K562 (cell line): ENCODE measurements around the gene SNRPB. TPM values are rescaled to one million over a fixed set of nuclear protein-coding genes. Genes with fewer than 3 reads are reported as not detected.

ENCODE experiments used
- ATAC-seq: fragments of 200-7000 bp; cut with Tn5 transposase; 3 replicates; pipeline ENCODE4 v1.9.1; 2020; ENCODE audit warnings: moderate library complexity
- BruUV-seq: library from RNA; stranded (reverse); fragments of 400-500 nt; replicated peaks from 2 replicates; lab custom pipeline; 2021; lab: Mats Ljungman, UMichigan
- CTCF ChIA-PET: fragments of 300-600 bp; formaldehyde crosslinking; extraction: SDS; loops from one replicate; lab custom pipeline; 2021; ENCODE audit warnings: low intra/inter-chr PET ratio; lab: Yijun Ruan, JAX
- POLR2A ChIA-PET: fragments of 300-600, 350-650 bp; sonication (Branson Sonifier 250); formaldehyde crosslinking; extraction: SDS; loops from one replicate; lab custom pipeline; 2021; ENCODE audit warnings: antibody characterized with exemption, inconsistent platforms; lab: Yijun Ruan, JAX
- DNase-seq, 4 experiments: peaks; one replicate each; pipeline versions ENCODE4 v3.0.0 to v3.0.0-alpha.2; 2011 to 2018; ENCODE audit warnings: low spot score in 3 of 4, mixed read lengths in 3 of 4; ENCODE audit errors: extremely low read depth in 1 of 4
- FAIRE-seq: peaks from 2 replicates; lab custom pipeline; 2011; peaks lifted over from hg19 to GRCh38; lab: Jason Lieb, UNC
- H2AFZ ChIP-seq: 2 replicates; pipeline ENCODE4 v1.6.0; 2011; ENCODE audit warnings: low read depth, low read length, control low read depth, inconsistent platforms
- H3K27ac ChIP-seq: fragments of 200-600 bp; 3 replicates; pipeline ENCODE4 v1.8.0; 2011; ENCODE audit warnings: low read depth, mild to moderate bottlenecking, control low read depth, inconsistent platforms, low read length, moderate library complexity, mixed read lengths; ENCODE audit errors: extremely low read depth
- H3K27me3 ChIP-seq, 2 experiments: fragments of 300-600 bp in 1 of 2; 2 replicates in 1 of 2; 3 replicates in 1 of 2; pipeline versions ENCODE4 v1.6.0 to v1.8.0; 2011; ENCODE audit warnings: inconsistent platforms in 2 of 2, low read length in 2 of 2, mild to moderate bottlenecking in 1 of 2, mixed read lengths in 1 of 2, moderate library complexity in 1 of 2; ENCODE audit not compliant: control insufficient read depth in 2 of 2, insufficient read depth in 2 of 2
- H3K36me3 ChIP-seq: fragments of 300-600 bp; 3 replicates; pipeline ENCODE4 v1.8.0; 2011; ENCODE audit warnings: mild to moderate bottlenecking, low read length, inconsistent platforms; ENCODE audit not compliant: control insufficient read depth, insufficient read depth
- H3K4me1 ChIP-seq, 2 experiments: fragments of 200-600 bp in 1 of 2; replicated peaks in 1 of 2; 2 replicates in 1 of 2; 3 replicates in 1 of 2; pipeline versions ENCODE4 v1.5.1 to v1.8.0; 2011; ENCODE audit warnings: inconsistent platforms in 2 of 2, low read length in 2 of 2, mild to moderate bottlenecking in 1 of 2, mixed read lengths in 1 of 2, moderate library complexity in 1 of 2; ENCODE audit not compliant: control insufficient read depth in 2 of 2, insufficient read depth in 2 of 2
- H3K4me2 ChIP-seq: 2 replicates; pipeline ENCODE4 v1.6.1; 2011; ENCODE audit warnings: low read length, control low read depth, inconsistent platforms, mixed read lengths; ENCODE audit not compliant: insufficient read depth
- H3K4me3 ChIP-seq: fragments of 200-600 bp; sonication (generic), shearing (Covaris generic); 2 replicates; pipeline ENCODE4 v1.5.1; 2016; ENCODE audit warnings: control low read depth, inconsistent platforms
- H3K79me2 ChIP-seq: fragments of 200-600 bp; 3 replicates; pipeline ENCODE4 v1.8.0; 2011; ENCODE audit warnings: low read length, inconsistent platforms; ENCODE audit not compliant: control insufficient read depth, insufficient read depth
- H3K9ac ChIP-seq, 2 experiments: 2 replicates each; pipeline versions ENCODE4 v1.6.0 to v1.6.1; 2011; ENCODE audit warnings: low read depth in 2 of 2, low read length in 2 of 2, control low read depth in 1 of 2, inconsistent platforms in 1 of 2, mild to moderate bottlenecking in 1 of 2, mixed read lengths in 1 of 2; ENCODE audit not compliant: insufficient read depth in 1 of 2
- H3K9me1 ChIP-seq: one replicate; pipeline ENCODE4 v1.6.0; 2011; ENCODE audit warnings: inconsistent platforms, mild to moderate bottlenecking, low read length, moderate library complexity; ENCODE audit not compliant: control insufficient read depth, insufficient read depth
- H3K9me3 ChIP-seq: replicated peaks from 2 replicates; pipeline ENCODE4 v1.5.1; 2011; ENCODE audit warnings: low read depth, low read length, inconsistent platforms; ENCODE audit not compliant: control insufficient read depth, insufficient read depth
- H4K20me1 ChIP-seq: replicated peaks from 2 replicates; pipeline ENCODE4 v1.6.1; 2011; ENCODE audit warnings: low read length, inconsistent platforms, mixed read lengths; ENCODE audit not compliant: control insufficient read depth, insufficient read depth
- KAT2B ChIP-seq: IDR thresholded peaks from one replicate; pipeline ENCODE4 v1.6.1; 2012; ENCODE audit warnings: low read depth, mild to moderate bottlenecking, control low read depth, inconsistent platforms, low read length, moderate library complexity
- NCOA4 ChIP-seq: fragments of 450-650 bp; IDR thresholded peaks from 2 replicates; pipeline ENCODE4 v1.6.1; 2018; ENCODE audit warnings: mild to moderate bottlenecking; ENCODE audit not compliant: partially characterized antibody
- PML ChIP-seq: IDR thresholded peaks from 2 replicates; pipeline ENCODE4 v1.6.1; 2012; ENCODE audit warnings: low read length, inconsistent platforms
- POLR2AphosphoS5 ChIP-seq: IDR thresholded peaks from 2 replicates; pipeline ENCODE4 v1.6.1; 2011; ENCODE audit warnings: mild to moderate bottlenecking, low read depth, low read length, moderate library complexity; ENCODE audit not compliant: control insufficient read depth, insufficient read depth
- ZNF311 ChIP-seq: fragments of 250-450 bp; sonication (Bioruptor Pico); IDR thresholded peaks from 2 replicates; pipeline ENCODE4 v1.4.0; 2020; ENCODE audit warnings: mild to moderate bottlenecking, moderate library complexity
- ZNF408 ChIP-seq: fragments of 250-450 bp; sonication (Bioruptor Pico); IDR thresholded peaks from 2 replicates; pipeline ENCODE4 v1.4.0; 2020; ENCODE audit warnings: low read depth, mild to moderate bottlenecking, moderate library complexity
- ZNF584 ChIP-seq: fragments of 200-800 bp; sonication (Bioruptor generic); IDR thresholded peaks from 2 replicates; pipeline ENCODE4 v1.6.1; 2016; ENCODE audit warnings: low read depth, mild to moderate bottlenecking, missing genetic modification characterization, missing compliant biosample characterization
- WGBS: fragments of 100-300 bp; shearing (Covaris generic); methylation state at CpG from one replicate; pipeline ENCODE4 v1.1.6; 2016; ENCODE audit warnings: low coverage, mixed read lengths; ENCODE audit not compliant: insufficient coverage; ENCODE audit errors: missing lambda C conversion rate; 5-methylcytosine and 5-hydroxymethylcytosine counted together
- in situ Hi-C: fragments of 300-500 bp; cut with MboI; formaldehyde crosslinking; loops from 4 replicates; pipeline ENCODE4 v1.15.0; 2018; ENCODE audit warnings: inconsistent platforms, mixed read lengths
- intact Hi-C: fragments of 100-400 bp; cut with micrococcal nuclease; formaldehyde crosslinking; loops from 2 replicates; pipeline ENCODE4 v1.14.2; 2022
- polyA plus RNA-seq, 8 experiments: library from polyadenylated mRNA; depleted of rRNA in 4 of 8; stranded (reverse) in 5 of 8; unstranded in 3 of 8; fragments of >200 nt; fragmentation: Nextera tagmentation in 2 of 8; fragmentation: Illumina TruSeq in 1 of 8; extraction: Ambion mirVana in 2 of 8; extraction: Trizol in 1 of 8; gene quantifications; 2 replicates each; pipeline versions ENCODE4 v1.2.1 to v1.2.3, GENCODE V29; 2011 to 2014; ENCODE audit warnings: inconsistent platforms in 1 of 8, missing spikeins in 1 of 8
- total RNA-seq, 7 experiments: library from RNA; depleted of rRNA in 6 of 7; stranded (reverse); fragments of >200 nt in 6 of 7; fragmentation: Illumina TruSeq in 2 of 7; extraction: Trizol in 2 of 7; gene quantifications; 2 replicates each; pipeline versions ENCODE4 v1.2.1 to v1.2.3, GENCODE V29; 2011 to 2021; ENCODE audit warnings: low replicate concordance in 1 of 7
- TF ChIP-seq, protein P1 (sequence below): fragments of 250-450 bp; sonication (Bioruptor Pico); IDR thresholded peaks from 2 replicates; pipeline ENCODE4 v1.4.0; 2020; ENCODE audit warnings: mild to moderate bottlenecking
- TF ChIP-seq, protein P2 (sequence below): sonication (generic); formaldehyde crosslinking; IDR thresholded peaks from 2 replicates; pipeline ENCODE4 v1.8.1; 2023; ENCODE audit warnings: mild to moderate bottlenecking, missing genetic modification reagents

The SNRPB gene
- total and polyA plus RNA-seq, 9 of the 15 experiments (the other 6 are each of a cell fraction or from before 2014, with no cell fraction given): 13.1 to 615 (median 266) TPM

DNA sequence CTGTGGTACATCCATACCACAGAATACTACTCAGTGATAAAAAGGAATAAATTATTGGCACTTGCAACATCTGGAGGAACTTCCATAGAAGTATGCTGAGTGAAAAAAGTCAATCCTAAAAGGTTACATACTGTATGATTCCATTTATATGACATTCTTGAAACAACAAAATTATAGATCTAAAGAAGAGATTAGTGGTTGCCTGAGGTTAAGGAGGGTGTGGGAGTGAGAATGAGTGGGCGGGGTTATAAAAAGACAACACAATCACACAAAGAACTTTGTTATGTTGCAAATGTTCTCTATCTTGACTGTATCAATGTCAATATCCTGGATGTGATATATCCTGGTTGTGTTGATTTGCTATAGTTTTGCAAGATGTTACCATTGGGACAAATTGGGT is 21.2 kb downstream of the SNRPB start:
- Histone ChIP-seq H4K20me1 (no peaks in the 10 kb centered on the region; the same call in 1 of the 2 replicates), H3K27me3 (peaks cover 0 to 5% of the 10 kb centered on the region in 2 experiments; a peak in 1 of 5 replicates), H3K9me3 (no peaks in the 10 kb centered on the region), H3K4me2 (no peak overlapping the region), H3K4me3 (no peak overlapping the region), H3K4me1 (no peaks in the 10 kb centered on the region), H3K36me3 (no peaks in the 10 kb centered on the region), H3K79me2 (no peaks in the 10 kb centered on the region), H3K9ac (no peak overlapping the region), H2AFZ (no peak overlapping the region), H3K27ac (no peak overlapping the region), H3K9me1 (no peaks in the 10 kb centered on the region)
- ChIA-PET CTCF (interaction anchor here (0.6 kb wide), 1 partner anchor 9 kb away, joined by 3 read pairs; no protein-coding TSS in a partner anchor), POLR2A (no interaction called here)
- intact Hi-C loops: no loop called here
- no peak for DNase-seq
- no peak for ATAC-seq
- no peak for FAIRE-seq
- in situ Hi-C loops: loop anchor here (10.0 kb wide), 1 partner anchor 235 kb away; no protein-coding TSS in a partner anchor
- BruUV-seq: no TSS peak
- TF ChIP-seq, protein P1, sequence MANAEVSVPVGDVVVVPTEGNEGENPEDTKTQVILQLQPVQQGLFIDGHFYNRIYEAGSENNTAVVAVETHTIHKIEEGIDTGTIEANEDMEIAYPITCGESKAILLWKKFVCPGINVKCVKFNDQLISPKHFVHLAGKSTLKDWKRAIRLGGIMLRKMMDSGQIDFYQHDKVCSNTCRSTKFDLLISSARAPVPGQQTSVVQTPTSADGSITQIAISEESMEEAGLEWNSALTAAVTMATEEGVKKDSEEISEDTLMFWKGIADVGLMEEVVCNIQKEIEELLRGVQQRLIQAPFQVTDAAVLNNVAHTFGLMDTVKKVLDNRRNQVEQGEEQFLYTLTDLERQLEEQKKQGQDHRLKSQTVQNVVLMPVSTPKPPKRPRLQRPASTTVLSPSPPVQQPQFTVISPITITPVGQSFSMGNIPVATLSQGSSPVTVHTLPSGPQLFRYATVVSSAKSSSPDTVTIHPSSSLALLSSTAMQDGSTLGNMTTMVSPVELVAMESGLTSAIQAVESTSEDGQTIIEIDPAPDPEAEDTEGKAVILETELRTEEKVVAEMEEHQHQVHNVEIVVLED: no peak
- no peak for TF ChIP-seq KAT2B
- TF ChIP-seq, protein P2, sequence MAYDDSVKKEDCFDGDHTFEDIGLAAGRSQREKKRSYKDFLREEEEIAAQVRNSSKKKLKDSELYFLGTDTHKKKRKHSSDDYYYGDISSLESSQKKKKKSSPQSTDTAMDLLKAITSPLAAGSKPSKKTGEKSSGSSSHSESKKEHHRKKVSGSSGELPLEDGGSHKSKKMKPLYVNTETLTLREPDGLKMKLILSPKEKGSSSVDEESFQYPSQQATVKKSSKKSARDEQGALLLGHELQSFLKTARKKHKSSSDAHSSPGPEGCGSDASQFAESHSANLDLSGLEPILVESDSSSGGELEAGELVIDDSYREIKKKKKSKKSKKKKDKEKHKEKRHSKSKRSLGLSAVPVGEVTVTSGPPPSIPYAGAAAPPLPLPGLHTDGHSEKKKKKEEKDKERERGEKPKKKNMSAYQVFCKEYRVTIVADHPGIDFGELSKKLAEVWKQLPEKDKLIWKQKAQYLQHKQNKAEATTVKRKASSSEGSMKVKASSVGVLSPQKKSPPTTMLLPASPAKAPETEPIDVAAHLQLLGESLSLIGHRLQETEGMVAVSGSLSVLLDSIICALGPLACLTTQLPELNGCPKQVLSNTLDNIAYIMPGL (CRISPR knock-in tag): no peak
- no peak for TF ChIP-seq NCOA4
- no peak for TF ChIP-seq PML
- no peak for TF ChIP-seq ZNF584
- no peak for TF ChIP-seq ZNF408 (CRISPR knock-in tag)
- no peak for TF ChIP-seq POLR2AphosphoS5
- no peak for TF ChIP-seq ZNF311 (CRISPR knock-in tag)
- WGBS: 9% methylated on average over 1 of the region's 1 CpG
